Nephron progenitor cell (in vitro differentiated cells): ENCODE data around the gene ZNF362.

ENCODE experiments used
- DNase-seq: peaks from one replicate; pipeline ENCODE4 v3.0.0; 2021
- H3K27ac Mint-ChIP-seq: 2 replicates; pipeline ENCODE4 v1.8.0; 2021; ENCODE audit warnings: mild to moderate bottlenecking, moderate library complexity, mixed read lengths
- H3K27me3 Mint-ChIP-seq: 2 replicates; pipeline ENCODE4 v1.8.0; 2021; ENCODE audit warnings: mild to moderate bottlenecking, low read depth, mixed read lengths; ENCODE audit not compliant: poor library complexity
- H3K36me3 Mint-ChIP-seq: 2 replicates; pipeline ENCODE4 v1.8.0; 2021; ENCODE audit warnings: low read depth, mixed read lengths
- H3K4me1 Mint-ChIP-seq: 2 replicates; pipeline ENCODE4 v1.8.0; 2021; ENCODE audit warnings: mixed read lengths
- H3K4me3 Mint-ChIP-seq: 2 replicates; pipeline ENCODE4 v1.8.0; 2021; ENCODE audit warnings: mild to moderate bottlenecking, moderate library complexity, mixed read lengths
- H3K9me3 Mint-ChIP-seq: 2 replicates; pipeline ENCODE4 v1.8.0; 2021; ENCODE audit warnings: mild to moderate bottlenecking, moderate library complexity, mixed read lengths
- CTCF ChIP-seq: fragments of 200-600 bp; sonication (generic); IDR thresholded peaks from 2 replicates; pipeline ENCODE4 v1.5.0; 2021; ENCODE audit warnings: antibody characterized with exemption

ZNF362 gene

DNA sequence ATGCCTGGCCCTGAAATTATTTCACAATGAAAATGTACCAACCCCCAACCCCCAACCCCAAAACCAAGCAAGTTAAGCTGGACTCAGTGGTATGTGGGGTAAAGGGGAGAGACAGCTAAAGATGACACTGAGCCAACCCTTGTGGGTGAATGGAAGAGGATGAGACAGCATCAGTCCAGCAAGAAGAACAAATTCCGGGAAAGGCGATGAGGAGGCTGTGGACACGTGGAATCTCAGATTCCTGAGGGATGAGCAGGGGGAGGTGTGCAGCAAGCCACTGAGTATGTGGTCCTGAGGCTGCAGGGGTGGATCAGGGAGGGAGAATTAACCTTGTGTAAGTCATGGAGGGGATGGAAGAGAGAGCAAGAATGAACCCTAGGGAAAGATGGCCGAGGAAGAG is 14.4 kb upstream of the ZNF362 start:
- no peak for TF ChIP-seq CTCF
- Mint-ChIP-seq H3K27ac (no peak overlapping the region), H3K4me1 (peaks cover 65% of the 10 kb centered on the region), H3K4me3 (no peak overlapping the region), H3K27me3 (peaks cover 5% of the 10 kb centered on the region), H3K36me3 (no peaks in the 10 kb centered on the region), H3K9me3 (no peaks in the 10 kb centered on the region)
- no peak for DNase-seq

DNA sequence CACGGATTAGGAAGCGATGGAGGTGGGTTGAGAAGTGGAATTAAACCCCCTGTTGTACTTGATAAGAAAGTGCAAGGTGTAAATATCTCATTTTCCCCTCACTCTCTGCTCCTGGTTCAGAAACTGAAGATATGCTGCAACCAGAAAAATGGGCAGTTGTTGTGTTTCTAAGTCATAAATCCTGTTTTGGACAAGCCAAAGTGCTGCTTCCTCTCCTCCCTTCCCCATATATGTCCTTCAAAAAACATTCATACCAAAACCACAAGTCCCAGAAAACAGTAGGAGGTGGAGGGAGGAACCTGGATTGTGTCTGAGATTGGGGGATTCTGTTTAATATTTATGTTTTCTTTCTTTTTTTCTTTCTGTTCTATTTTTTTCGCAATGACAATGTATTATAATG is 13.6 kb upstream of the ZNF362 start:
- no peak for TF ChIP-seq CTCF
- Mint-ChIP-seq H3K4me1 (peaks cover 60% of the 10 kb centered on the region), H3K36me3 (no peaks in the 10 kb centered on the region), H3K4me3 (no peak overlapping the region), H3K27ac (no peak overlapping the region), H3K9me3 (no peaks in the 10 kb centered on the region), H3K27me3 (peaks cover 5% of the 10 kb centered on the region)
- DNase-seq = no peak

- DNase-seq = no peak
- Mint-ChIP-seq H3K4me3 (no peak overlapping the region), H3K36me3 (no peaks in the 10 kb centered on the region), H3K27ac (no peak overlapping the region), H3K4me1 (peaks cover 73% of the 10 kb centered on the region), H3K9me3 (no peaks in the 10 kb centered on the region), H3K27me3 (no peaks in the 10 kb centered on the region)
- TF ChIP-seq CTCF = no peak
Measured at GRCh38 chr1:33244143-33244808, 12.0 kb upstream of the ZNF362 start.

DNA sequence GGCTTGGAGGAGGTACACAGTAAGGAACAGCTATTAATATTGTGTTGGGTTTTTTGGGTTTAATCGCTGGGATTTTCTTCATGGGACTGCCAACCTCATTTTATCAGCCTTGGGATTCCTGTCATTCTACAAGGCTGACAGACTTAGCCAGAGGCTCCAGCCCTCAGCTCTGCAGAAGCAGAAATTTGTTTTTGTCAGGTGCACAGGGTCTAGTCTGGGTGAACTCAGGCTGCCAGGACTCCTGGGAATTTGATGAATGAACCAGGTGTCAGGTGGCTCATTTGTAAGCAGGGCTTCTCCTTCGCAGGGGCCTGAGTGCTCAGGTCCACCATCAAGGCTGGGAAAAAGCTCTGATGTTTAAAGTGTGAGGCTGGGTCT is 11.5 kb upstream of the ZNF362 start:
- peaks cover 73% of the 10 kb centered on the region for H3K4me1 Mint-ChIP-seq
- DNase-seq = no peak
- H3K27ac Mint-ChIP-seq = no peak overlapping the region
- no peaks in the 10 kb centered on the region for H3K36me3 Mint-ChIP-seq
- H3K9me3 Mint-ChIP-seq = no peaks in the 10 kb centered on the region
- H3K4me3 Mint-ChIP-seq = no peak overlapping the region
- no peak for TF ChIP-seq CTCF
- no peaks in the 10 kb centered on the region for H3K27me3 Mint-ChIP-seq

GRCh38 chr1:33246171-33246570 is 10.1 kb upstream of the ZNF362 start:
- Mint-ChIP-seq H3K9me3 (peaks cover 5% of the 10 kb centered on the region), H3K4me3 (no peak overlapping the region), H3K27me3 (peaks cover 4% of the 10 kb centered on the region), H3K4me1 (peaks cover 71% of the 10 kb centered on the region), H3K27ac (no peak overlapping the region), H3K36me3 (no peaks in the 10 kb centered on the region)
- TF ChIP-seq CTCF = no peak
- DNase-seq = no peak

DNA sequence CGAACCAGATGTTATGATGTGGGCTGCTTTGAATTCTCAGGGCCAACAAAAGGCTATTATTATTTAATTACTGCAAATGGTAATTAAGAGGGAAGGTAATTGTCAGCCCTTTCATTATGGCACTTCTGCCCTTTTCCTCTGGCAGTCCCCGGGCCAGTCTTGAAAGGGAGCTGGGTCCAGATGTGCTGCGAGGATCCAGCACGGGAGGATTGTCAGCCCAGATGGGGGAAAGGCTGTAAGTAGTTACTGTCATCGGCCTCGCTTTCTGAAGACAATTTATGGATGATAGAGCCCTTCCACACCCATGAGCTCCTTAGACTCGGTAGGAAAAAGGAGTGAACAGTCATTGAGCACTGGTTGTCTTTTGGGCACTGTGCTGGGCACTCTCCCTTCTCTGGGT is 8.7 kb upstream of the ZNF362 start:
- peaks cover 5% of the 10 kb centered on the region for H3K9me3 Mint-ChIP-seq
- no peak for TF ChIP-seq CTCF
- peaks cover 62% of the 10 kb centered on the region for H3K4me1 Mint-ChIP-seq
- DNase-seq = no peak
- H3K27ac Mint-ChIP-seq = no peak overlapping the region
- peaks cover 4% of the 10 kb centered on the region for H3K27me3 Mint-ChIP-seq
- H3K36me3 Mint-ChIP-seq = no peaks in the 10 kb centered on the region
- no peak overlapping the region for H3K4me3 Mint-ChIP-seq
